GM21576 (cell line): ENCODE results near the gene PACRG.

ENCODE experiments used
- ATAC-seq: cut with Tn5 transposase; IDR thresholded peaks from one replicate; pipeline ENCODE4 v1.9.1; 2021; ENCODE audit warnings: mild to moderate bottlenecking, moderate library complexity; ENCODE audit not compliant: unreplicated experiment

PACRG gene

DNA sequence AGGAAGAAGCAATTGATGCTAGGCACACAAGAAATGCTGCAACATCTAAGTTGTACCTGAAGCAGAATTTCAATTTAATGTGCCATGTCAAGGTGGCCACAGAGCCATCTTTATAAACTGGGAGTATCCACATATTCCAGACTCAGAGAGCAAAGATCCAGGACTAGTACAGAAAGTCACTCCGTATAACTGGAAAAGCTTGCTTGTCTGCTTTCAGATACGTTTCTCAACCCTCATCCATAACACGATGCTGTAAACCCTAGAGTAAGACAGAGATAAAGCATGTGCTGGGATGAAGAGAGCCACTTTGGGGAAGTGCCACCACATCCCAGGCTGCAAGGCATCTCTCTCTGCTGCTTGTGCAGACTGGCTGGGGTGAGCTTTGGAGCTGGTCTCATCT, 134.7 kb downstream of the PACRG start:
- ATAC-seq = no peak

DNA sequence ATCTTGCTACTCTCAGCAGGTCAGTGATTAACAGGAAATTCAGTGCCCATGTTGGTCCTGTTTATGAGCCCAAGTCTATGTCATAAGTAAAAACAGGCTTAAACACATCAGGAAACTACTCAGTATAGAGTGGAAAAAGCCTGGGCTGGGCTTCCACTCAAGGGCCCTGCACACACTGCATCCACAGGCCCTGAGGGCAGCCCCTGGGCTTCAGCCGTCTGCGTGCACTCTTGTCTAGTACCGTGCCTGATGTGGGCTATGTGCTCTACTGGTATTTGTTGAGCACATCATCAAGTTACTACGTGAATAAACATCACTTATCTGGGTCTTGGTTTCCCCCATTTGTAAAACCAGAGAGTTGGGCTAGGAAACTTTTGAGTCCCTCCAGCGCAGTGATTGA, 135.2 kb downstream of the PACRG start:
- no peak for ATAC-seq

DNA sequence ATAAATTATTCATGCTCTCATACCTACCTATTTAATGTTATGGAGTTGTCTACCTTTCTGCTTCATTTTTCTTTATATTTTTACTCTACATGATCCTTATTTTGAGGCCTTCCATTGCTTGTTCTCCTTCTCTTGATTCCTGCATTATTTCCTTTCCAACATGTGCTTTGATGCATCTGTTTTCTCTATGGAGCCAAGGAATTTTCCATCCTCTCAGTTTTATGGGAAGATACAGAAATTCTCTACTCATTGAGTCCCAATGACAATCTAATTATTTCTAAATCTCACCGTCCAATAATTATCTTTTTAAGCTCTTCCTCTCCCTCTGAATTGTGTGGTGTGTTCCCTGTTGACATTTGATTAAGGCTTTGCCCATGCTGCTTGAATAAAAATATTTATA, 136.0 kb downstream of the PACRG start:
- ATAC-seq = no peak

DNA sequence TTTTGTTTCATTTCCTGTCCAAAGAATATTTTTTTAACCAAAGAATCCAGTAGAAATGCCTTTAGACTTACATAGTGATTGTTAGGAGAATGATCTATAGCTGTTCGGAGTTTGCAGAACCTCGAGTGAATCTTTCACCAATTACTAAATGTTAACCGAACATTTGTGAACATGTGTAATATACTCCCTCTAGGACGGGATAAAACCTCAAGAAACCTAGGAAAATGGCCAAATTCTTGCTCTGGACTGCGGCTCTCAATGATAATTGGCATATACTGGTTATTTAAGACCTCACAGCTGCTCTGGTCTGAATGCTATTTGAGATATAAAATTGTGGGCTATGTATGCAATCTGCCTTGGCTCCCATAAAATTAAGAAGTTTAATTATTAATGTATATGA, 137.1 kb downstream of the PACRG start:
- no peak for ATAC-seq

DNA sequence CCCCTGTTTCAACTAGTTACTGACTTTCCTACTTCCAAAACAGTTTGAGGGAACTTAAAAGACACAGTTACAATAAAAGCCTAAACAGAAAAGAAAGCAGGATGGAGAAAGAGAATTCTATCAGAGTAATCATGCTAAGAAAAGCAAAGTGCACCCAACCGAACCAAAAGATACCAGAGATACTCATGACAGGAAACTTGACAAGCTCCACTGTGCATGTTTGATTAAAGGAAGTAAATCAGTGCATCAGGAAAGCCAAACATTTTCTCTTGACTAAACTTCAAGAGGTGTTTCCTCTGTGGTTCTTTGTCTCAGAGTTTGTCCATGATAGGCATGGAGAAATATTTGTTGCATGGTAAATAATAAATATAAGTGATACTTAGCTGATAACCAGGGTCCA, 138.9 kb downstream of the PACRG start:
- no peak for ATAC-seq

DNA sequence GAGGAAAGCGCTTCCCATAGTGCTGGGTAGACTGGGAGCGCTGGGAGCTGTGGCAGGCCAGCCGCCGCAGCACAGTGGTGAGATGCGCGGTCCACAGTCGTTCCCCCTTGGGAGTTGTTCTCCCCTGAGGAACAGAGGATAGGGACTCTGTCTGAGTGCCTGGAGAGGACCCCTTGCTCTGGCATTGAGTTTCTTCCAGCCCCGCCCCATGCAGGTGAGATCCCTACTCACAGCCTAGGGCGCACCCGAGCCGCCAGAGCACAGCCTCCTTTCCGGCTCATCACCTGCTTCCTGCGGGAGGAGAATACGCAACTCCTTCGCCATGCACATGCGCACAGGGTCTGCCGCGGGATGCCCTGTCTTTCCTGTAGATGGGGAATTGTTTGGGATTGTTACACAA, 140.6 kb downstream of the PACRG start:
- no peak for ATAC-seq

DNA sequence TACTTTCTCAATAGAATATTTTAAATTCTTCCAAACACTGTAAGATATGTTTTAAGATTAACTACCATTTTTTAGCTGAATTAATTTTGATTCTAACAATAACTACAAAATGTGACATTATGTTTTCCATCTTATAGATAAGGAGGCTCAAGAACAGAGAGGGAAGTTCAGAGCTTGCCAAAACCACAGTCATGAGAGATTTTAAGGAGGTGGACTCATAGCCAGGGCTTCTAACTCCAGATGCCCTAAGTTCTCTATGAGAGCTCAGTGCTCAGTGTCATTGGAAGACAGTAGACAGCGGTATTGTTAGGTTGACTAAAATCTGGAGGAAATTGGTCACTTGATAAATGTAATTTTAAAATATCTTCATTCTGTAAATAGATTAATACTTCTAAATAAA, 144.2 kb downstream of the PACRG start:
- no peak for ATAC-seq

DNA sequence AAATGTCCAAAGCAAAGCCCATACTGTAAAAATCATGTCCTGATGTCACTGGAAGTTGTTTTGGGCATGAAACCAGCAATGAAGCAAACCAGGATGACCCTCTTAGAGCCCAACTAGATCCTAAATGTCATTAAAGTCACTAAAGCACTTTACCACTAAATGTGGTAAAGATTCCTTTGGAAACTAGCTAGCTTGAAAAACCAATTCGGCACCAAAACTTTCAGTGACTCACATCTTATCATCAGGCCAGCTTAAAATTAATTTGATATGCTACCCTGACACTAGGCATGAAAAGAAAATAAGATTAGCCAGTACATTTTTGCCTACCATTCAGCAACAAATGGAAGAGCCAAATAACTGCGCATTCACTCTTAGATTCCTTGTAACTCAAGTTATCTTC, 145.8 kb downstream of the PACRG start:
- no peak for ATAC-seq

DNA sequence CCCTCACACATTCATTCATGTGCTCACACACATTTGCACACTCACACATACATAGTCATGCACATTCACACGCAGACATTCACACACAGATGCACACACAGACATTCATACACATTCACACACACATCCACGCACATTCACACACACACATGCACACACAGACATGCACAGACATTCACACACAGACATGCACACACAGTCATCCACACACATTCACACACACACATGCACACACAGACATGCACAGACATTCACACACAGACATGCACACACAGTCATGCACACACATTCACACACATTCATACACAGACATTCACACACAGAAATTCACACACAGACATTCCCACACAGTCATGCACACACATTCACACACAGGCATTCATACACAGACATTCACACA, 147.3 kb downstream of the PACRG start:
- ATAC-seq = no peak

DNA sequence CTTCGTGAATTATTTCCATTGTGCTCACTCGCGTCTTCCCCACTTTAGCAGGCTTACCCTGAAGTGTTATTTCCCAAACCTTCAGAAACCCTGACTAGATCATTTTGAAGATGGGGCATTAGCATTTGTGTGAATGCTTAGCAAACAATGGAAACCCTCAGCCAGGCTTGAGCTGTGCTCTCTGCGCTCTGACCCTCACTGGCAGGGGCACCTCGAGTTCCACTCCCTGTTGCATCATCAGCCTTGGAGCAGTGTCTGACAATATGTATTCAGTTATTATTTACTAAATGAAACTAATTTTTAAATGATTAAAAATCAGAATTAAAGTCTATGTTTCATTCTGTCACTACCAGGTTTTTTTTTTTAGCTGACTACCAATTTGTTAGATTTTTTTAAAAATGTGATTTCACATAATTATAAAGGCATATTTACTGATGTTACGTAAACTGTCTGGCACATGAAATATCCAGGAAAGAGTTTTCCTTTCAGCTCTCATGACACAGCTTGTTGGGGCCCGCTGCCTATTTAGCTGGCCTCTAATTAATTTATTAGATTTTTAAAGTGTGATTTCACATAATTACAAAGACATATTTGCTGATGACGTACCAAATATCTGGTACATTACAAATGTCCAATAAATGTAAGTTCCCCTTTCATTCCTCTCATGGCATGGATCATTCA, 155.2 kb downstream of the PACRG start:
- no peak for ATAC-seq

DNA sequence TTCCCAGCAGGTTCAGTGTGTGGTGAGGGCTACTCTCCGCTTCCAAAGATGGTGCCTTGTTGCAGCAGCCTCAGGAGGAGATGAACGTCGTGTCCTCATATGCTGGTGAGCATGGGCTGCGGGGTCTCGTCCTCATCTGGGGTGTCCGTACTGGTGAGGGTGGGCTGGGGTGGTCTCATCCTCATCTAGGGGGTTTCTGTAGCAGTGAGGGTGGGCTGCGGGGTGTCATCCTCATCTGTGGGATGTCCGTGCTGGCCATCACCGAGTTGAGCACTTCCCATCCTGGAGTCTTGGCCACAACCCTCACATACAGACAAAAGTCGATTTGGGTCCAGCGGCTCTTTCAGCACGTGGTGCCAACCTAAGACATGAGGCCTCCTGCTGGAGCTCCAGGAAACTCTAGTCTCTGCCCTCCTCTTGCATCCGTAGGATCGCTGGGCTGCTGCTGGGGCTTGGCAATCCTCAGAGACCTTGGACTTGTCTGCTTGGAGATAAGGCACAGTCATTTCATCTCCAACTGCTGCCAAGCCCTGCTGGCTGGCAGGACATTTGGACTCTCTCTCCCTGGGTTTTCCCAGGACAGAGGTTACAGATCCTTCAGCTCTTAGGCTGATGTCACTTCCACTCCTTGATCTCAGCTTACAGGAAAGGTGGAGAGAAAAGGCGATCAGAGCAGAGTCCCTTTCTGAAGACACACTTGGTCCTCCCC, 160.4 kb downstream of the PACRG start:
- ATAC-seq = no peak

DNA sequence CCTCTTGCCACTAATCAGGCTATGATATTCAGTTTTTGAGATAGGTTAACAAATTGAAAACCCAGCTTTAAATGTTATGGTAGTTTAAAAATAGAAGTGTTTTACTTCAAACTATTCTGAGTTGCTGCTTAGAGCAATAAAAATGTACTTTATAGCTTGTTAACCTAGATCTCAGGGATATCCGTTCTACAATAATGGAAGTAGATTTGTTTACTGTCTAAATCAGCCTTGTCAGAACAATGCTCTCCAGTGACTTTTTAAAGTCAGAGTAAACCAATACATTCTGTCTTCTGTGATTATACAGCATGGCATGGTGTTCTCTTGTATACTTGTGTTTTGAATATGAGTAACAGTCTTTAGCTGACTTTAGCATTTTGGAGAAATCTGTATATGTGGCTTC, 161.5 kb downstream of the PACRG start:
- ATAC-seq = no peak

DNA sequence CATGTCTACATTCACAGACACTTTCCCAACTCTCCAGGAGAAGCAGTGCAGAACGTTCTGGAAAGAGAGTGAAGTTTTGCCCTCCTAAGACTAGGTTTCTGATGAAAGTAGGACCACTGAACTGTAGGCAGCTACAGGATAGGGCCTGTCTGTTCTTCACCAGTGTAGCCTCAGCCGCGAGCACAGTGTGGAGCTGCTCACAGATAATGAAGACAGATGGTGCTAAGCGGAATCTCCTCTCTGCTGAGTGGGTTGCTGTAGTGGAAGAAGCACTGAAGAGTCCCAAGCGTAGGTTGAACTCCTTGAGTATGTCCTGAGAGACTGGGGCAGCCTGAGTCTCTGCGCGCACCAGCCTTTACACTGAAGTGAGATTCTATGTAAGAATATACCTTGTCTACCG, 170.2 kb downstream of the PACRG start:
- no peak for ATAC-seq

DNA sequence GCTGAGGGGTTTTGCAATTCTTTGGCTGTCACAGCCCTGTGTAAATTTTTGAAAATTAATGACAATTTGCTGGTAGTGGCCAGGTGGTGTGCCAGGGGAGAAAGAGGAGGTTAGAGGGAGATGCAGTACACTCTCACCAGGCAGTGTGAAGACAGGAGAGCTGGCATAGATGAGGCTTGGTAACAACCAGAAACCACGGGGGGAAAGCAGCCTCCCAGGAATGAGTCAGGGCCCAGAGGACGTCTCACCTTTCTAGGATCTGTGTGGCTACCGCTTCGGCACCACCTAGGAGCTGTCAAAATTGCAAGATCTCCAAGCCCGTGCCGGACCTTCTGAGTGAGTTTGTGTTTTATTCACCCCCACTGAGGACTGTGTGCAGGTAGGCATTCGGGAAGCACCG, 171.4 kb downstream of the PACRG start:
- ATAC-seq = no peak

DNA sequence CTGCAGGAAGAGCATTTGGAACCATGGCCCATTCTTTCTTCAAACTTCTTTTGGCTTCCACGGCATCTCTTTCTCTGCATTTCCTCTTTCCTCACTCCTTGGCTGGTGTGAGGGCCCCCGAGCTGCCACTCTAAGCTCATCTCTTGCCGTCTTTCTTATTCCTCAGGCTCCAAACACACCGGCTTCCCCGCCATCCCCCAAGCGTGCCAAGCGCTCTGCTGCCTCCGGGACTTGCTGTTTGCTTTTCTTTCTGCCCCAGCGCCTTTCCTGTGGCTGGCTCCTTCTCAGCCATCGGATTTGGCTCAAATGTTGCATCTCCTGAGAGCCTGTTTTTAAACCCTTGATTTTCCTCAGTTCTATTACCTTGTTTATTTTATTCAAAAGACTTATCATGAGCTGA, 172.7 kb downstream of the PACRG start:
- no peak for ATAC-seq

DNA sequence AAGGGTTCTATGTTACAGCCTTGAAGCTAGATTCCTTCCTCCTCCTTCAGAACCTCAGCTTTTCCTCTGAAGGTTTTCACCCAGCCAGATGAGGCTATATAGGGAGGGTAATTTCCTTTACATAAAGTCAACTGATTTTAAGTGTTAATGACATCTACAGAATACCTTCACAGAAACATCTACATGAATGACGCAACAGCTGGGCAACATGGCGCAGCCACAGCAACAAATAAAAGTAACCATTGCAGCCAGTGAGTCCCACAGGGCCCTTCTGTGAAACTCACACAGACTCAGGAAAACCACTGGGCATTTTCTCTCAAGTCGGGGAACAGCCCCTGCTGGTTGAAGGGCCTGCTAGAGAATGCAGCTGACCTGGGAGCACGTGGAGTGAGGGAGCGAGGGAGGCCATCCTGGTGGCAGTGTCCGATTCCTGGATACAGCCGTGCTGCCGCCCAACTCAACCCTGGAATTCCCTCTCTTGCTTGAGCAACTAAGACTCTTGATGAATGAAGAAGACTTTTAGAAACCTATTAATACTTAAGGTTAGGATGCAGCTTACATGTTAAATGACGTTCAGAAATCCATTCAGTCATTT, 176.4 kb downstream of the PACRG start:
- ATAC-seq = no peak

DNA sequence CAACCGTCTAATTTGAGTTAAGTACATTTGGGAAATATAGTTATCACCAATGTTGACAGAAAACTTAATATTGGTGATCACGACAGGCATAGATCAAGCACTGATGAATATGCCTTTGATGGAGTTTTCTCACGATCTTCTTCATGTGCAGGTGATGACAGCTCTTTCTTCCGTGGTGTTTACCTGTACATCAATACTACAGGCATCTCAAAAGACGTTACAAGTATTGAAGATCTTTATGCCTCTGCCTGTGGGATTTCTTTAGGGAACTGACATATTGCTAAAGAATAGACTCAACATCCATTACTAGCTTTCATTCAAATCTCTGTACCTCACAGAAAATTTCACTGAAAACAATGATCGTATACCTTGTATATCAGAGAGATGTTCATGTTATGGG, 178.7 kb downstream of the PACRG start:
- ATAC-seq = no peak

DNA sequence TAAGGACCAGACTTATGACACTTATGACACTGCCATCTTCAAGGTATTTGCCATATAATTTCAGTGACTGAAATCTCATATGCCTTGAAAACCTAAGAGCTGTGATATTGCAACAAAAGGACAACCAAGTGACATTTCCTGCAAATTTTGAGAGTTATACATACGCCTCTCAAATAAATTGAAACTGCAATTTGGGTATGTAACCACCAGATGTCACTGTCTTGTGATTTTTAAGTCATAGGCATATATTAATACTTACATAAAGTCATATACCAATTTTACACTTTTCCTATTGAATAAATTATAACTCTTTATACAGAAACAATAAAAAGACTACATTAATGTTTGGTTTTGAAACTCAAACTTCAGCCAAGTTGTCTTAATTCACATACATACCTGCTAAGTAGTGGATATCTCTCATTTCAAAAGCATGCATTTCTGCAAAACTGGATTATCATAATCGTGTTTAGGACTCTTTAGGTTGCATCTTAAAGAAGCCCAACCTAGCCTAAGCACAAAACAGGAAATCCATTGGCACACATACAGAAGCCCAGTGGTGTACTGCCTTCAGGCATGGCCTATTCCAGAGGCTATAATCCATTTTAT, 180.2 kb downstream of the PACRG start:
- ATAC-seq = no peak

DNA sequence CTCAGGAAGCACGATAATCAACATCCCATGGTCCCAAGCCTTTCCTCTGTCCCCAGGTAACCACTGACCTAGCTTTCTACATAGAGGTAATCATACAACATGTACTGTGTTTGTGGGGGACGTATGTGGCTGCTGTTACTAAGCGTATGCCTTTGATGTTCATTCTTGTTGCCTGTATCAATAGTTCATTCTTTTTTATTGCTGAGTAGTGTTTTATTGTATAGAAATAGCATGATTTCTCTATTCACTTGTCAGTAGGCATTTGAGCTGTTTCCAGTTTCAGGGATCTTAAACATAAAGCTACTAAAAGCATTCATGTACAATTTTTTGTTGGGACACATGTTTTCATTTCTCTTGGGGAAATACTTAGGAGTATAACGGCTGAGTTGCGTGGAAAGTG, 185.4 kb downstream of the PACRG start:
- ATAC-seq = no peak

DNA sequence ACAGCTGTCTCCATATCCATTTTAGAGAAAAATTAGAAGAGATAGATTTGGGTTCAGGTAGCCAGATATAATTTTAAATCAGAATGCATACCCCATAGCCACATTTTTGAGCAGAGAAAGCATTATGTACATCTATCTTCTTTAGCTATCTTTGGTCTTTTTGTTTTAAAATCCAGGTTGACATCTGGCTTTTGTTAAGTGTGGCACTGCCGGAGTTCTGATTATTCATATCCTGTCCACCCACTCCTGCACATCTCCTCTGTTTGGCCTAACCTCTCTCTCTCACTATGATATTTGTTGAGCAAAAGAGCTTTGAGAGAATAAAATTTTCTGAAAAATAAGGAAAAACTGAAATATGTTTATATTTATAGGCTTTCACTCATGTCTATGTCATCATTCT, 189.7 kb downstream of the PACRG start:
- ATAC-seq = no peak

DNA sequence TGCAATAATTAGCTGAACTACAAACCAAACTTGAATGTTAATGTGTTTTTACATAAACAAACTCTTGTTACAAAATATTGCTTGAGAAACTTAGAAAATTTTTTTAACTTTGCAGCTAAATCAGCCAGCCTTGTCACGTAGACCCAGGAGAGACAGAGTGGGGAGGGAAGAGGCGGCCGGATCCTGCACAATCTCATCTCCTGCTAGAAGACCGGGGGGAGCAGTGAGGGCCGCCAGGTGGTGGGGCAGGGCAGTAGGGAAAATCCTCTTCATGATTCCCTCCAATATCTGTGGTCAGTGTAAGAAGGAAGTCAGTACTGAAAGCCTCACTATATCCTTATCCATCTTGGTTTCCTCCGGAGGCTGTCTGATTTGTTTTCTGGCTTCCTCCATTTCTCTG, 193.3 kb downstream of the PACRG start:
- no peak for ATAC-seq

DNA sequence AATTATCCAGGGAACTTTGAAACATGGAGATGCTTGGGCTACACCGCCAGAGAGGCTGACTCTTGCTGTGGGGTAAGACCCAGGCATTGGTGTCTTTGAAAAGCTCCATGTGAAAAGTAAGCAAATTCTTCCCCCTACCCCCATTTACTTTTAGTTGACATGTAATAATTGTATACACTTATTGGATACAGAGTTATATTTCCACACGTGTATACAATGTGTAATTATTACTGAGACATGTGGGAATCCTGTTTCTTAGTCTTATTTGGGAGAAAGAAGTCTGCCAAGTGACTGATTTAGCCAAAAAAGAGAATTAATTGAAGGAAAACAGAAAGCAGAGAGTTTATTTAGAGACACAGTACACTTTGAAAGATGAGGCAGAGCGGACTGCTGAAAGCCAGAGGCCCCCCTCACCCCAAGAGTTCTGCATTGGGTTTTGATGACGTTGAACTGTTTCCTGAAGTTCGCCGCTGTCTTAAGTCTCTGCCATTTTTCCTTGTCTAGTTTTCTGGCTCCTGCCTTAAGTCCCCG, 193.8 kb downstream of the PACRG start:
- ATAC-seq = no peak
